Ascending aorta (tissue), 2 donors: ENCODE results near the gene COL6A5. TPM values are rescaled to one million over a fixed set of nuclear protein-coding genes. Genes with fewer than 3 reads are reported as not detected.

ENCODE experiments used
- DNase-seq, 2 donors: peaks; one replicate each; pipeline ENCODE4 v3.0.0-alpha.2; 2019; ENCODE audit warnings: low spot score in 2 of 2
- H3K27ac ChIP-seq, 2 donors: fragments of 200-600 bp; sonication (generic); one replicate each; pipeline ENCODE4 v1.5.1; 2016 to 2017; ENCODE audit warnings: mild to moderate bottlenecking in 1 of 2
- H3K27me3 ChIP-seq: fragments of 200-600 bp; sonication (generic); one replicate; pipeline ENCODE4 v1.5.1; 2017
- H3K36me3 ChIP-seq, 2 donors: fragments of 200-600 bp; sonication (generic); one replicate each; pipeline ENCODE4 v1.5.1; 2016
- H3K4me1 ChIP-seq, 2 donors: fragments of 200-600 bp; sonication (generic); one replicate each; pipeline ENCODE4 v1.5.1; 2016 to 2017; ENCODE audit warnings: mild to moderate bottlenecking in 1 of 2
- H3K4me3 ChIP-seq, 2 donors: fragments of 200-600 bp; sonication (generic); one replicate each; pipeline ENCODE4 v1.5.1; 2016 to 2017; ENCODE audit warnings: mild to moderate bottlenecking in 1 of 2
- H3K9me3 ChIP-seq, 2 donors: fragments of 200-600 bp; sonication (generic); one replicate each; pipeline ENCODE4 v1.5.1; 2016
- CTCF ChIP-seq, 3 experiments: fragments of 200-600 bp in 2 of 3; fragments of 450-650 bp in 1 of 3; sonication (generic) in 2 of 3; IDR thresholded peaks; one replicate each; pipeline ENCODE4 v1.5.1; 2016 to 2019; ENCODE audit warnings: antibody characterized with exemption in 3 of 3, mild to moderate bottlenecking in 1 of 3, moderate library complexity in 1 of 3
- intact Hi-C: fragments of 100-400 bp; cut with DNase I; formaldehyde crosslinking; loops from one replicate; pipeline ENCODE4 v1.15.1; 2023
- total RNA-seq: library from RNA; depleted of rRNA; stranded (reverse); fragments of >200 nt; gene quantifications from one replicate; pipeline ENCODE4 v1.1.0, GENCODE V29; 2016

The COL6A5 gene
- not detected for total RNA-seq

GRCh38 chr3:130345487-130346079 is at the start of gene COL6A5:
Gene COL6A5 (plus strand): TSS chr3:130345672. CDS start chr3:130373639, 27,967 bp downstream.
- intact Hi-C loops: no loop called here
- Histone ChIP-seq H3K36me3 (no peaks in the 10 kb centered on the region), H3K4me3 (no peak within 1 kb of the TSS), H3K27ac (no peak within 1 kb of the TSS), H3K4me1 (no peaks in the 10 kb centered on the region), H3K9me3 (no peaks in the 10 kb centered on the region), H3K27me3 (no peaks in the 10 kb centered on the region)
- TF ChIP-seq CTCF (IDR thresholded peaks at IDR 0.05): no peak
- DNase-seq: no peak

- H3K27ac ChIP-seq: no peak overlapping the region
- H3K4me3 ChIP-seq: no peak overlapping the region
- H3K9me3 ChIP-seq: no peaks in the 10 kb centered on the region
- no peak for DNase-seq
- no peaks in the 10 kb centered on the region for H3K36me3 ChIP-seq
- intact Hi-C loops: no loop called here
- TF ChIP-seq CTCF (IDR thresholded peaks at IDR 0.05): no peak
- H3K27me3 ChIP-seq: no peaks in the 10 kb centered on the region
- no peaks in the 10 kb centered on the region for H3K4me1 ChIP-seq
These were observed 45.9 kb upstream of the COL6A5 start for GRCh38 chr3:130299531-130299930.

GRCh38 chr3:130300888-130301287 is 44.6 kb upstream of the COL6A5 start:
- H3K4me1 ChIP-seq: no peaks in the 10 kb centered on the region
- no peak overlapping the region for H3K4me3 ChIP-seq
- no peaks in the 10 kb centered on the region for H3K9me3 ChIP-seq
- no peaks in the 10 kb centered on the region for H3K36me3 ChIP-seq
- no peaks in the 10 kb centered on the region for H3K27me3 ChIP-seq
- intact Hi-C loops: no loop called here
- no peak for DNase-seq
- H3K27ac ChIP-seq: no peak overlapping the region
- no peak for TF ChIP-seq CTCF (IDR thresholded peaks at IDR 0.05)

GRCh38 chr3:130310109-130310508 is 35.4 kb upstream of the COL6A5 start:
- H3K4me3 ChIP-seq: no peak overlapping the region
- no peaks in the 10 kb centered on the region for H3K27me3 ChIP-seq
- no peaks in the 10 kb centered on the region for H3K9me3 ChIP-seq
- H3K27ac ChIP-seq: no peak overlapping the region
- intact Hi-C loops: no loop called here
- DNase-seq: no peak
- TF ChIP-seq CTCF (IDR thresholded peaks at IDR 0.05): no peak
- H3K4me1 ChIP-seq: no peaks in the 10 kb centered on the region
- H3K36me3 ChIP-seq: no peaks in the 10 kb centered on the region

GRCh38 chr3:130312374-130312773 is 33.1 kb upstream of the COL6A5 start:
- H3K4me1 ChIP-seq: no peaks in the 10 kb centered on the region
- H3K4me3 ChIP-seq: no peak overlapping the region
- no peaks in the 10 kb centered on the region for H3K9me3 ChIP-seq
- DNase-seq: no peak
- no peaks in the 10 kb centered on the region for H3K27me3 ChIP-seq
- H3K27ac ChIP-seq: no peak overlapping the region
- intact Hi-C loops: no loop called here
- TF ChIP-seq CTCF (IDR thresholded peaks at IDR 0.05): no peak
- no peaks in the 10 kb centered on the region for H3K36me3 ChIP-seq

- Histone ChIP-seq H3K4me1 (no peaks in the 10 kb centered on the region), H3K27ac (no peak overlapping the region), H3K9me3 (peaks cover 0 to 2% of the 10 kb centered on the region in 2 donors), H3K27me3 (no peaks in the 10 kb centered on the region), H3K4me3 (no peak overlapping the region), H3K36me3 (no peaks in the 10 kb centered on the region)
- intact Hi-C loops: no loop called here
- no peak for DNase-seq
- TF ChIP-seq CTCF (IDR thresholded peaks at IDR 0.05): no peak
These were observed 29.3 kb upstream of the COL6A5 start for GRCh38 chr3:130316169-130316568.
